Measurements from ENCODE around the gene BAAT.

DNA sequence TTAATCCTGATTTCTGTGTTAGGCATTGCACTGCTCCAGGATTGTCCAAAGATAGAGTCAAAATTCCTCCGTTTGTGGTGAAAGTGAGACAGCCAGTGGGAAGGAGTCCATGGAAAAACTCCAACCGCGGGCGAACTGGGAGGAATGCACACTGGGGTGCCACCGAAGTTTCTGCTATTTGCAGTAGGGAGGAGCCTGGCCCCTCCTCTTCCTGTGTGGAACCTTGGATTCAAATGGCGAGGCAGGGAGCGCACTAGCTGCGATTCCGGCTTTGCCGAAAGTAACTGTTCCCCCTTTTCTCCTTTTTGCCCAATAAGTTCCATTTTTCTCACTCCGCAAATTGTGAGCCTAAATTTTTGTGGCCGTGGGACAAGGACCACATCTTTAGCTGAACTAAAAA is 9.3 kb downstream of the BAAT start:
- TF ChIP-seq CTCF (IDR thresholded peaks at IDR 0.05; ENCODE audit: insufficient read depth, low read length, poor library complexity, severe bottlenecking): no peak
- no peak for TF ChIP-seq EZH2phosphoT487 (conservative IDR thresholded peaks at IDR 0.05; ENCODE audit: low read length)

Measured in SU-DHL-6 (cell line).